Stimulated activated CD8-positive, alpha-beta memory T cell treated with anti-CD3 and anti-CD28 coated beads, Interleukin-15, amount 100 ng/mL, for 1 hour (primary cell): Measurements from ENCODE around the gene IPPK.
"Not testable (repeated sequence)": the region's sequence is repeated elsewhere in the genome, so short reads cannot be mapped to it uniquely, and the experiment has no call there.

Experiments
- DNase-seq: peaks from one replicate; pipeline ENCODE4 v3.0.0-alpha.2; 2020; ENCODE audit warnings: low read depth

Gene IPPK

DNA sequence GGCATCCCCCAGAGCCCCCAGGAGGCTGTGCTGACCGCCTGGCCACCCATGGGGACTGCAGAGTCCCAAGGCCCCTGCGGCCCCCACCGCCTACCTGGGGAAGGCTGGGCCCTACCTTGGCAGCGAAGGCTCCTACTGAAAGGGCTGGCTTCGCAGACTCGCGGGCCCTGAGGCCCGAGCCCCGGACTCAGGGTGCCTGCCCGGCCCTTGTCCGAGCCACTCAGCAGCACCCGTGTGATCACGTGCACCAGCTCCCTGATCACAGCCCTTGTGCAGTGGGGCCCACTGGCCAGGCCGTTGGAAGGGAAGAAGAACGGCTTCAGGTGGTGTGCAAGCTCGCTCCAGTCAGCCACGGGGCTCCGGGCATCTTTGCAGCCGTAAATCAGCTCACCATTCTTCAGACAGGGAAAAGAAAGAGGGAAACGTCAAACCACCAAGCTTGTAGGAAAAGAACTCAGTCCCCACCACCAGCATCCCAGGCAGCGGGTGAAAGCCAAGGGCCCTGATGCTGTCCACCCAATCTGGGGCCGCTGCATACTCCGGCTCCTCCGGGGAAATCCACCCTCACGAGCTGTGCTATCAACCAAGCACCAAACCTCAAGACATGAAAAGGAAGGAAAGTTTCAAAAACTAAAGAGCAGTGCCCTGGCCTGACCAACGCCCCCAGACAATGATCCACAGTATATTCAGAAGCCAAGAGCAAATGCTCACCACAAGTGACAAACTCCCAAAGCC lies 31.9 kb downstream of the IPPK start:
- DNase-seq: no peak

DNA sequence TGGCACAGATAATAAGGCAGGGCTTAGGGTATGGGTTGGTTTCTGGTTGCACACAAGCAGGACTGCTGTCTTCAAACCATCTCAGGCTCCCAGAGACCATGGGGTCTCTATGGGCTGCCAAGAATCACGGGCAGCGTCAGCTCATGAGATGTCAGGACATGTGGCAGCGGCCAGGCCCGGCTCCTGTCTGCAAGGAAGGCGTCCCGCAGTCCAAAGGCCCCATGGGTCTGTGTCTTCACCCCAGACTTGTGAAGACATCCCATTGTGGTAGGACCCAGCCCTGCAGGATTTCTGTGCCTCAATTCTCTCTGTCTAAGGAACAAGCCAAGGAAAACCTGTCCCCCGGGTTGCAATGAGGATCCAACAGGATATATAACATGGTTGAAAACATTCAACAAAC lies 32.6 kb downstream of the IPPK start:
- no peak for DNase-seq

DNA sequence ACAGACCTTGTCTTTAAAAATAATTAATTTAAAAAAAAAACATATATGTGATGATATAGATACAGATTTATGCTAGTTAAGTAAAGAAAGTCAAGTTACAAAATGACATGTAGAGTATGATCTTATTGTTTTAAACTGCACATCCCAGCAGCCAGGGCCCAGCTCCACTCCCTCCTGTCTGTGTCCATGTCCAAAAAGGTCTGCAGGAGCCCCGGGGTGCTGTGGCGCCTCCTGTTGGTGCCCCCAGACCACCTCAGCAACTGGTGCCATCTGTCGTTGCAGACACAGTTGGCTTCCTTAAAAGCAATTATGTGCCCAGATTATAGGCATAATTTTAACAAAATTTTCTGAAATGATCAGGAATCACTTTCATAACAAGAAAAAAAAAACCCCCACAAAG lies 33.3 kb downstream of the IPPK start:
- DNase-seq: no peak

DNA sequence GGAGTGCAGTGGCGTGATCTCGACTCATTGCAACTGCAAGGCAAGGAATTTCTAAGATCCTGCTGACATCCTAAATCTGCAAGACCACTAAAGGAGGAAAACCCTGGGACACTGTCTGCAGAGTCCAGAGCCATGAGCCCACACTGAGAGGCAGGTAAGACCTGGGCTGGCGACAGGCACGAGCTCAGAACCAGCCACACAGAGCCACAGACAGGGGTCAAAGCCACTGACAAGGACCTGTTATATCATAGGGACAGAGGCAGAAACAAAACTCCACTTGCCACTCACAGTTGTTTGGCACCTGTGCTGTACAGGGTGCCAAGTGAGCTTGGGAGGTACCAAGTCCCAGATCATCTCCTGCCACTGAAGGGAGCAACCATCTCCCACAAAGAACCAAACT lies 34.2 kb downstream of the IPPK start:
- no peak for DNase-seq

DNA sequence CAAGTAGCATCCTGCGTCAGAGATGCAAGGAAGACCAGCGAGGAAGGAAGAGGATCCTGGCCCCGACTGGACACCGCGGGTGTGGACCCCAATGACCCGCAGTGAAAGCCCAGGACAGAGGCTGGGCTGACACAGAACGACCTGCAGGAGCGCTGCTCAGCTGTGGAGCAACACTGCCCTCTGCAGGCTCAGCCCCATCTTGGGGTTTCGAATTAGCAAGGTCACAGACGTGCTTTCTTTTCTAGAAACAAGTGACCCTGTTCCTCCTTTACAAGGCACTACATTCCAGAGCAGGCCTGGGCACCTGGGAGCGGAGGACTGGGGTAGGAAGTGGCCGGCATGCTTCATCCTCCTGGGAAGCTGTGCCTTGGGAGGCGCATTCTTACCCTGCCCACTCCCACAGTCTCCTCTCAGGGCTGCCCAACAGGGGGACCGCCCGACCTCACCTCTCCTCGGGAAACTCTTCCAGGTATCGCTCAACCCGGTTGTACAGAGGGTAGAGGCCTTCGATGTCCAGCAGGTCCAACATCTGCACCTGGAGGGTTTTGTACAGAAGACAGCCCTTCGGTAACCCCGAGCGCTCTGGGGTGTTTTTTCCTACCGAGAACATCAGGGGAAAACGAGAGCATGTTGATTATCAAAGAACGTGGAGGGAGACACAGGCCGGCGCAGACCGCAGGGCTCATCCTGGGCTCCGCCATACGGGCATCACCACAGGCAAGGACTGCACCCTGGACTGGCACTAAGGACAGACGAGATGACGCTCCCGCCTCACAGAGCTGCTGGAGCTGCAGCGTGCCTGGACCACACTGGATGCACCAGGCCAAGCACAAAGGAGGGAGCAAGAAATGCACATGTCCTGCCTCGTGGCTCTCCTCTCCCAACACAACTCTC lies 35.0 kb downstream of the IPPK start:
- peak; percentile 38 for DNase-seq

DNA sequence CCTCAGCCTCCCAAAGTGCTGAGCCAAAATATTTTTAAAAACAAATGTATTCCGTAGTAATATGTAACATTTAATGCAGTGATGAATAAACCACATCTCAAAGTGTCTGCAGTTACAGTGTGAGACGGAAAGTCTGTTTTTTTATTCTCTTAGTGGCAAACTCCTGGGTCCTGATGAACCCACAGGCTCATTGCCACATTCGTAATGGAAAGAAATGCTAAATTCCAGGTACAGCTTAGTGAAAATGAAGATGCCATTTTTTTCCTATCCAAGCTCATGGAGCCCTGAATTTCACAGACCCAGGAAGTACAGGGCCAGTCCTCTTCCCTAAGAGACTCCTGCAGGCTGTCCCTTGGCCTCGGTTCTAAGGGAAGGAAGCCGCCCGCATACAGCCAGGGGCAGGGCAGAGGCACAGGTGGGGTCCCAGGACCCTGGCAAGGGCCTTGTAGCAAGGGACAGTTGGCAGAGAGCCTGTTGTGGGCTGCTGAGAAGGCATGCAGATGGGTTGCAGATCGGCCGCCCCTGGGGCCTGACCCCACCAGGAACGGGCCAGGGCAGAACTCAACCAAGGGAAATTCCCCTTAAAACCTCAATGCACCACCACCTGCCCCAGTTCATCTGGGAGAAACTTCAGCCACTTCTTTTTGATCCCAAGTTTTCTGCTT lies 36.2 kb downstream of the IPPK start:
- no peak for DNase-seq

DNA sequence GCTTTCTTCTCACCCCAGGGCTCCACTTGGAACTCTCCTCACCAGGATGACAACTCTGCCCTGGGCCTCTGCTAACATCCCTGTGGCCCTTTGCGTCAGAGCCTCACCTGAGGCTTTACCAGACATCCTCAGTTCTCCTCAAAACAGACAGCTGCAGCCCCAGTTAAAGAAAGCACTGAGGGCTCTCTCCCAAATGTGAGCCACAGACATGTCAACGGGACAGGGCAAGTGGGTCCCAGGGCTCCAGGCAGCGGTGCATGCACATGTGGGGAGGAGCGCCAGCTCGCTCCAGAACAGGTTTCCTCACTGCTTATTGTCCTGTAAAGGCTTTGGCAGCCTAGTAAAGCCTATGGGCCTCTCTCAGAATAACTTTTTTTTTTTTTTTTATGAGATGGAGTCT lies 37.3 kb downstream of the IPPK start:
- no peak for DNase-seq

DNA sequence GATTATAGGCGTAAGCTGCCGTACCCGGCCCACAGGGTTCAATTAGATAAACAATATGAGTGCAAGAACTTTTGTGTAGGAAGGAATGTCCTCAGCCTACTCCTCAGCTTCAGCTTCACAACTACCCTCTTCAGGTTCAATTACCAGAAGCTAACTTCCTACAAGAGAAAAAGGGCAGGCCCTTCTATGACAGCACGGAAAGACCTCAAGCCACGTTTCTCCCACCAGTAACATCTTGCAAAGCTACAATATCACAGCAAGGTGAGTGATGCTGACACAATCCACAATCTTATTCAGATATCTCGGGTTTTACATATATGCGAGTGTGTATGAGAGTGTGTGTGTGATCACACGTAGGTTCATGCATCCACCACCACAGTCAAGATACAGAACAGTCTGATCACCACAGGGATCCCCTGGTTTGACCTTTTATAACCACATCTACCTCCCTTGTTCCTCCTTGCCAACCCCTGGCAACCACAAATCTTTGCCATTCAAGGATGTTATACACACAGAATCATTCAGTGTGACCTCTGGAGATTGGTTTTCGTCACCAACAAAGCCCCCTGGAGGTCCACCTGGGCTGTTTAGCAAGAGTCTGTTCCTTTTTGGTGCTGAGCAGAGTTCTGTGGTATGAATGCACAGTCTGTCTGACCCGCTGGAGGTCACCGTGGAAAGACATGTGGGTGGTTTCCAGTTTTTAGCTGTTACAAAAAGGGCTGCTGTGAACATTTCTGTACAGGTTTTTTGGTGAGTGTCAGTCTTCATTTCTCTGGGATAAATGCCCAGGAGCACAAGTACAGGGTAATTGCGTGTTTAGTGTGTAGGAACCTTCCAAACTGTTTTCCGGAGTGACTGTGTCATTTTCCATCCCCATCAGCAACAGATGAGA lies 38.2 kb downstream of the IPPK start:
- DNase-seq: no peak

DNA sequence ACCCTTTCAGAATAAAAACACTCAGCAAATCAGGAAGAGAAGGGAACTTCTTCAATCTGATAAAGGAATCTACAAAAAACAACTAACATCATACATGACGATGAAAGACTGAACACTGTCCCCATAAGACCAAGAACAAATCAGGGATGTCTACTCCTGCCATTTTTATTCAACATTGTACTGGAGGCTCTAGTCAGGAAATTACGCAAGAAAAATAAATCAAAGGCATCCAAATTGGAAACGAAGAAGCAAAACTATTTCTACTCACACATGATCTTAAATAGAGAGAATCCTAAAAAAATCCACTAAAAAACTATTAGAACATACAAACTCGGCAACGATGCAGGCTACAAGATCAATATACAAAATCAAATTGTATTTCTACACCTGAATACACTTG lies 42.3 kb downstream of the IPPK start:
- no peak for DNase-seq

DNA sequence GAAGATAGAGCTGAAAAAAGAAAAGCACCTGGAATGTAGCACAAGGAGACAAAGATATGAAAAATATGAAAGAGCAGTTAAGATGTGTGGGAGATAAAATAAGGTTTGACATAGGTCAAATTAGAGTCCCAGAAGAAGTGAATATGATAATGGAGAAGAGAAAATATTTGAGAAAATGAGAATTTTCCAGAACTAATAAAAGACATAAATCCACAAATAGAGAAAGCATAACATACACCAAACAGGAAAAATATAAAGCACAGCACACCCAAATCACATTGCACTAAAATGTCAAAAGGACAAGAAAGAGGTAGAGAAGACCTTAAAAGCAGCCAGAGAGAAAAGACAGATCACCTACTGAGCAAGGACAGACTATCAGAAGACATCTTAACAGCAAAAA lies 43.4 kb downstream of the IPPK start:
- no peak for DNase-seq

DNA sequence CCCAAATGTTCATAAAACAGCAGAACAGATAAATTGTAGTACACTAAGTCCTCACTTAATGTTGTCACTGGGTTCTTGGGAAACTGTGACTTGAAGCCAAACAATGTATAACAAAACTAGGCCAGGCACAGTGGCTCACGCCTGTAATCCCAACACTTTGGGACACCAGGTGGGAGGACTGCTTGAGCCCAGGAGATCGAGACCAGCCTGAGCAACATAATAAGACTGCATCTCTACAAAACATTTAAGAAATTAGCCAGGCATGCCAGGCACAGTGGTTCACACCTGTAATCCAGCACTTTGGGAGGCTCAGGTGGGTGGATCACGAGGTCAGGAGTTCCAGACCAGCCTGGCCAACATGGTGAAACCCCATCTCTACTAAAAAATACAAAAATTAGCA lies 46.0 kb downstream of the IPPK start:
- DNase-seq: not testable (repeated sequence)

DNA sequence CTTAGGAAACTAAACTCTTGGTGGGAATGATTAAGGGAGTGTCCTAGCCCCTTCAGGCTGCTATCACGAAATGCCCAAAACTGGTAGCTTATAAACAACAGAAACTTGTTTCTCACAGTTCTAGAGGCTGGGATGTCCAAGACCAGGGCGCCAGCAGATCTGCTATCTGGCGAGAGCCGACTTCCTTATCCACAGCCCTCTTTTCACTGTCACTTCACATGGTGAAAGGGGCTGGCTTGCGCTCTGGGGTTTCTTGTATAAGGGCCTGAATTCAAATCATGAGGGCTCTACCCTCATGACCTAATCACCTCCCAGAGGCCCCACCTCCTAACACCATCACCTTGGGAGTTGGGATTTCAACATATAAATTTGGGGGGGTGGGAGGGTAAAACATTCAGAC lies 49.1 kb downstream of the IPPK start:
- no peak for DNase-seq

DNA sequence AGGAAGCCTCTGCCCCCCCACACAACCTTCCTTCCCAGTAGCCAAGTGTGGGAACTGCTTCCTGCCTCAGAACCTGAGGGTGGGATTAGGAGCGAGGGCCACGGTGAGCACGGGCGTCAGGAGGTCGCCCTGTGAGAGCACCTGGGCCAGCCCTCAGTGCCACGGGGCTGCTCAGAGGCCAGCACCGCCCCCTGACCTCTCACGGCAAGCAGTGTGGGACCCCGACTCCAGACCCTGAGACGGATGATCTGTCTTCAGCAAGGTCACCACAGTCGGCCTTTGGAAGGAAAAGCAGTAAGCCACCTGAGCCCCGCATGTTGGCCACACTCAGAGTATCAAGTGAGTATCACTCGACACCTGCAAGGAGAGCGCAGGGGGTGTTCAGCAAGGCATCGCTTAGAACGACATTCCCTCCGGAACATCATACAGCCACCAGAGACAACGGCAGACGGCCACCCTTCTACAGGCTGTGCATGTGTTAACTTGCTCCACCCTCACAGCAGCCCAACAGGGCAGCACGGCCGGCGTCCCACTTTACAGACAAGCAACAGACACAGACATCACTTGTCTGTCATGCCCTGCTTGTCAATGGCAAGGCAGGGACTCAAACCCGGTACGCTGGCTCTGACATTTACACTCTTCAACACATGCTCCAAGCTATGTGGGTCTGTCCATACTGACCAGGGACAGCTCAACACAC lies 50.2 kb downstream of the IPPK start:
- no peak for DNase-seq

DNA sequence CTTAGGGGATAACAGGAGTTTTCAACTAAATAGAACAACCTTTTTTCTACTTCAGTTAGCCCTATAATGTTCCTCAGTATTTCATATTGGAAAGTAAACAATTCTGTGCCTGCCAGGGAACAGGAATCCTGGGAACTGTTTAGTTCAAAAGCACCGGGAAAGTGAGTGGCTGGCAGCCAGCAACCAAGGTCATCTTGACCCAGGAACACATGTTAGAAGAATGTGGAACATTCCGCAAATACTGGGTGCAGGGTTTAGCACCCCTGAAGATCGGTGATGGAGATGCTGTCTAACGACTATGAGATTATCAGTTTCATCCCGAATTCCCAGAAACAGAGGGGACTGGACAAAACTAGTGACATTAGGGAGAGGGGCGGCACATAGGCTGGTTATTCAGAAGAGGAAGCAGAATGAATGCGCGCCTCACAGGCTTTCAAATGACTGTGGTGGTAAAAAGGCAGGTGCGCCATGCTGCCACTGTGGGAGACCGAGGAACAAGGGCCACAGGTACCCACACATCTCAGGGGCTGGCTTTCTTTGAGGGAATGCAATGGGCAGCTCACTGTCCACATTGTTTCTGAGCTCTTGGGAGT lies 51.2 kb downstream of the IPPK start:
- DNase-seq: no peak

DNA sequence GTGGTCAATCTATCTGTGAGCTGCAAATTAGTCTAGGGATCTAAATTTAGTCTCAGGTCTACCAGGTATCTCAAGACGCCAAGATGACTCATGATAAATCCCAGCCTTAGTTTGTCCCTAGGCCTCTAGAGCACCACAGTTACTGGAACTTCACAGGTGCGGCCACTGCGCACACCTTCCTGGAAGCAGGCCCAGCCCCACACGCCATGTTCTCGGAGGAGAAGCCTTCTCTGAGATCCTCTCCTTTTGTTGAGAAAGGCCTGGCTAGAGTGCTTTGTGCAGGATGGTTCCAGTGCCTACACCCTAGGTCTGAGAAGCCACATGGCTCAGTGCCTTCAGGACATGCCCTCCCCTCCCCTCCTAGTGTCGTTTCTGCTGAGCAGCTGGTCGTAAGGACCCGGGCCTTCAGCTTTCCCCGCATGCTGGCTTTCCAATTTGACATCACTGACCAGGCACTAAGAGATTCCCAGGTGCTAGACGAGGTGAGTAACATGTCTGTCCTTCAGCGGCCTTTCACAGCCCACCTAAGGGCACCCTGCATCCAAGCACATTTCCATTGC lies 51.9 kb downstream of the IPPK start:
- no peak for DNase-seq

DNA sequence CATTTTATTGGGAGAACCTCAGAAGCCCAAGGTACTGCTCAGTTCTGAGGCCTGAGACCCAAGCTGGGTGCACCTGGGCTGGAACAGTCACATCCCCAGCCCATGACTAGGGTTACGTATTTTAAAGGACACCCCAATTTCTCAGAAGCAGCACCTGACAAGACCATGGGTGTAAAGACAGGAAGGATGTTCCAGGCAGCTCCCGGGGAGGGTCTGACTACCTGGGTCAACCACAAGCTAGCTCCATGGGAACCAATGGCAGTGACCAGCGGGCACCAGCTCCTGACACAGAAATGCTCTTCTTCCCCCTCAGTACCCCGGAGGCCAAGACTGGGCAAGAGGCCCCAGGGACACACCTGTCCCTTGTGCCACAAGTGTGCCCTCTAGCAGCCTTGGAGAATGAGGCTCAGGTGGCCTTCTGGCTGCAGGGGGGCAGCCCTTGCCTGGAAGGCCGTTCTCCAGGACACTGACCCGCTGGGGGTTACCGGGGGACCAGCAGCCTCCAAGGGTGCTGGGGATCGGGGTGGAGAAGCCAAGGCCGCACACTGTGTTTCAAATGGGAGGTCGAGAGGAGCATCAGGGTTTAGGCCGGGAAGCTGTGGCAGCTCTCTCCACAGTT lies 52.6 kb downstream of the IPPK start:
- DNase-seq: no peak

DNA sequence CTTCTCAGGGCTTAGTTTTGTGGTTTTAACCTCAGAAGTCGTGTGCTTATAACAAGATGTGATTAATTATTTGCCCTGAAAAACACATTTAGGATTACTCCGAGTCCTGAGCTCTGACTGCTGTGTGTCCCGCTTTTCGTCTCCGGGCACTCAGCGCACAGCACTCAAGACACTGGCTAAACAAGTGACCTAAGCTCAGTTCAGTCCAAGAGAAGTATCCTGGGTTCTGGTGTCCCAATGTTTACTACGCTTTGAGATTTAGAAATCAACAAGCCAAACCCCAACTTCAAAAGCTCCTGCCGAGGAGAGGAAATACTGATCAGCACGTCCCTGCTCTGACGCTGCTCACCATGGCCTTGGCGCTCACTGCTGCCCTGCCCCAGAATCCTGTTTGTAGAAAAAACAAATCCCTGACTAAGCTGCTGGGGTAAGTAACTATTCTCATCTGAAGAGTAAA lies 53.2 kb downstream of the IPPK start:
- DNase-seq: no peak

DNA sequence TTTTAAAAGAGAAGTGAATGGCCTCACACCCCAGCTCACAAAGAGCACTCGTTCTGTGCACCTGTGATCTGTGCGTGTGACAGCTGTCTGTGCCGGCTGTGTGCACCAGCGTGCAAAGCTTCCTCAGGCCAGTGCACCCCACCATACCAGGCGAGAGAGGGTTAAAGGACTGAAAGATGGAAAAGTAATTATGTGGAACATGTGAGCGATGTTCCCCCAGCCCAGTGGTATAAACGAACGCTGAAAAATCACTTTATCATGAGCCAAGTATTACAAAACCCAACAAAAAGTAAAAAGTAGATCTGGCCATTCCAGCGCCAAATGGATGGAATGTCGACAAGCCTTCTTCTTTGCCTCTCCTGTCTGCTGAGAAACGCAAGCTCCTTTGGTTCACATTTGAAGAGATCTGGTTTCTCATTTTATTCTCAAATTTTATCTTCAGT lies 53.7 kb downstream of the IPPK start:
- DNase-seq: no peak

DNA sequence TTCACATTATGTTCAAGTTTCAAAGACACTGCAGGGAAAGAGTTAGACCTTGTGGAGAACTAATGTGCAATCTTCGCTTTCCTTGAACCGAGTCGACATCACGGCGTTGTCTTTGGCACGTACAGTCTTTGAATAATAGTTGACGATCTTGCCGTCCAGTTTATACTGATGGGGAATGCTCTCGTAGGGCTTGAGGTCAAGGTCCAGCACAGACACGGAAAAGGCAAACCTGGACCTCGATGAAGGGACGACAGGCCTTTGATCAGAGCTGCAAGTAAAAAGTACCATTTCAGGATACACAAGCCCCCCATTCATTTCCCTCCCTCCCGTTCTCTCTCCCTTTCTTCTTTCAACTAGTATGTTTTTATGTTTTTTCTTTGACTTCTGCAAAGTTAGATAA lies 54.1 kb downstream of the IPPK start:
- DNase-seq: no peak
